ENCODE measurements around the gene TAS1R1.

Gene TAS1R1

DNA sequence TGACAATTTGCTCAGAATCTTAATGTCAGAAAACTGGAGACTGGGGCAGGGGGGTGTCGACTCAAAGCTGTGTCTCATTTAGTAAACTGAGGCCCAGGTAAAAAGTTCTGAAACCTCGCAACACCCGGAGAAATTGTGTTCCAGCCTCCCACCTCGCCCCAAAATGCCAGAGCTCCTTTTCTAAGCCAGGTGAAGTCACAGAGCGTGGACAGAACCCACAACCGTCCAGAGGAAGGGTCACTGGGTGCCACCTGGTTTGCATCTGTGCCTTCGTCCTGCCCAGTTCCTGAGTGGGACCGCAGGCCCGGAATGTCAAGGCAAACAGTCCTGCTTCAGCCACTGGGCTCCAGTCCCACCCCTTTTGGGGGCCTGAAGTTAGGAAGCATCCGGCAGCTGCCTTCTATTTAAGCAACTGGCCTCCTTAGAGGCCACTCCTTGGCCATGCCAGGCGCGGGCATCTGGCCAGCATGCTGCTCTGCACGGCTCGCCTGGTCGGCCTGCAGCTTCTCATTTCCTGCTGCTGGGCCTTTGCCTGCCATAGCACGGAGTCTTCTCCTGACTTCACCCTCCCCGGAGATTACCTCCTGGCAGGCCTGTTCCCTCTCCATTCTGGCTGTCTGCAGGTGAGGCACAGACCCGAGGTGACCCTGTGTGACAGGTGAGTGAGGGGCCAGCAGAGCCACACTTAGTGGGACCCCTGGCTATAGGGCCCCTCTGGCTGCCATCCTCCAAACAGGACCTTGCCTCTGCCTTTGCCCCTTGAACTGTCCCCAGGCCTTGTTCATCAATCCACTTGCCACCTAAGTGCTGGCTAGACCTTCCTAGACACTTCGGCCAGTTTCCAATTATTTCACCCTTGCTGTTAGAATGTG, at the start of gene TAS1R1:
TSS of gene TAS1R1 (plus strand) at position 401 of the 872 bp plus-strand sequence. CDS start at position 468, 67 bp downstream.
- Histone ChIP-seq H3K27ac (ENCODE audit: low read depth in 2 of 2, low read length in 2 of 2) (peak within 1 kb of the TSS in 1 of 2 donors; percentile 16), H3K27me3 (ENCODE audit: control insufficient read depth in 2 of 2, insufficient read depth in 2 of 2, low read length in 2 of 2) (no peaks in the 10 kb centered on the region), H3K36me3 (ENCODE audit: control insufficient read depth in 2 of 2, insufficient read depth in 2 of 2, low read length in 2 of 2) (peaks cover 0 to 7% of the 10 kb centered on the region in 2 donors), H3K9ac (ENCODE audit: low read depth in 1 of 2, low read length in 2 of 2) (peak within 1 kb of the TSS; percentile 79 to 87), H3K9me3 (ENCODE audit: control insufficient read depth in 2 of 2, low read length in 2 of 2) (no peaks in the 10 kb centered on the region), H3K4me1 (ENCODE audit: control insufficient read depth in 2 of 2, insufficient read depth in 2 of 2, low read length in 2 of 2) (peaks cover 8 to 16% of the 10 kb centered on the region in 2 donors), H3K4me3 (ENCODE audit: low read length in 2 of 2) (peak within 1 kb of the TSS; percentile 88 to 91)

DNA sequence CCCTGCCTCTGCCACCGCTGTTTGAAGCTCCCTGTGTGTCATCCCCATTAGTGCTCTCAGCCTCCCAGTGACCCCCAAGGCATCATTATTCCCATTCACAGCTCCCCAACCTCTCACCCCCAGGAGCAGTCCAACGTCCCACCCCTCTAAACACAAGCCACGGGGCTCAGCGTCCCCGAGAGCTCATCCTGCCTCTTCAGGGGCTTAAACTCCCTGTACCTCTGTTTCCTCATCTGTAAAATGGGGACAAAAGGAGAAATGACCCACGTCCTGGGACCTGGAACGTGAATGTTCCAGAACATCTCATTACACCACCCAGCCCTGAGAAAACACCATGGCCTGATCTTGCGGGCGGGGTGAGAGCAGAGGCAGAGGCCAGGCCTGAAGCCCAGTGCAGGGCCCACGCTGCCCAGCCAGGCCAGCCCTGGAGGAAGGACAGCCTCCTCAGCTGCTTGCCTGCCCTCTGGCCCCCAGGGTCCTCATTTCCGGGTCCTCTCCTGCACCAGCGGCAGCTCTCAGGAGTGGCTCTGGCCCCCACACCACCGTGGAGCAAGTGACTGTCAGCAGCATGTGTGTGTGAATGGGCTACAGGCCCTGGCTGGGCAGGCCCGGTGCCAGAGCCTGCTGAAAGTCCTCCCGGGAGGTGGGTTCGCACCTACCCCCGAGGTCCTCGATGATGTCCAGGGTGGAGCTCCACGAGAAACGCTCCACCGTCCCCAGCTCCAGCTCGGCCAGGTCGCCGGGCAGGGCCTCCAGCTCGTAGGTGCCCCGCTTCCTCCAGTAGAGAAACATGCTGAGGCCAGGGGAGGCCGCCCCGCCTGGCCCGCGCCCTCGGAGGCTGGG, 49.5 kb upstream of the TAS1R1 start:
- H3K4me3 ChIP-seq (ENCODE audit: low read length in 2 of 2): no peak overlapping the region
- H3K27ac ChIP-seq (ENCODE audit: low read depth in 2 of 2, low read length in 2 of 2): no peak overlapping the region
- no peak overlapping the region for H3K9ac ChIP-seq (ENCODE audit: low read depth in 1 of 2, low read length in 2 of 2)
- H3K27me3 ChIP-seq (ENCODE audit: control insufficient read depth in 2 of 2, insufficient read depth in 2 of 2, low read length in 2 of 2): no peaks in the 10 kb centered on the region
- H3K36me3 ChIP-seq (ENCODE audit: control insufficient read depth in 2 of 2, insufficient read depth in 2 of 2, low read length in 2 of 2): no peaks in the 10 kb centered on the region
- H3K9me3 ChIP-seq (ENCODE audit: control insufficient read depth in 2 of 2, low read length in 2 of 2): no peaks in the 10 kb centered on the region
- peaks cover 0 to 12% of the 10 kb centered on the region in 2 donors for H3K4me1 ChIP-seq (ENCODE audit: control insufficient read depth in 2 of 2, insufficient read depth in 2 of 2, low read length in 2 of 2)

DNA sequence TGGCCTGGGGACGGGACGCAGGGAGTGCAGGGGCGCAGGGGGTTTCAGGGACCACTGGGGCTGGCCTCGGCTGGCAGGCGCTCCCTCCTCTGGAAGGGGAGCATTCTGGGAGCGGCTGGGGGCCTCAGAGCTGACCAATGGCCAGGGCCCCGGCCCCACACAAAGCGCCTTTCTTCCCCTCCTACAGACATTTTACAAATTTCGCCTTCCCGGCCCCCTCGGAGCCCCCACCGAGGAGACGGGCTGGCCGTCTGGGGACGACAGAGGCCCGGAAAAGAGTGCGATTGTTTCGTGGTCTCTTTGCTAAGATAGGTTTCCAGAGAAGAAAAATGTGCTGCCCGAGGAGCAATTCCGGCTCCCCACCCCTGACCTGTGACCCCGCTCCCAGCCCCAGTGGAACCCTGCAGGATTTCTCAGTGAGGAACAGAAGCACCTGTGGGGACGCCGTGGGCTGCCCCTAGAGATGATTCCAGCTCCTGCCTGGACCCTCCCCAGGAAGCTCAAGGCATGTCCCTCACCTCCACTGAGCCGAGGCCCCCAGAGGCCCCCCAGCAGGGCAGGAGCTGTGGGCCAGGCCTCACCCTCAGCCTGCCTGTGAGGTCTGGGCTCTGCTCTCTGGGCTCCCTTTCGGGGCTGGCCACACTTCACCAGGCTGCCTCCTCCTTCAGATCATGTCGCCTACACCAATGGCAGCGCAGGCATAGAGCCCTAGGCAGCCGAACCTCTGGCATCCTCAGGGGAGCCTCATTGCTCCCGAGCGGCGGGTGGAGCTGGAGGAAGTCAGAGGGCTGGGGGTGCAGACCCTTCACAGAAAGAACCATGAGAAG, 48.7 kb upstream of the TAS1R1 start:
- Histone ChIP-seq H3K4me1 (ENCODE audit: control insufficient read depth in 2 of 2, insufficient read depth in 2 of 2, low read length in 2 of 2) (peaks cover 0 to 9% of the 10 kb centered on the region in 2 donors), H3K9me3 (ENCODE audit: control insufficient read depth in 2 of 2, low read length in 2 of 2) (no peaks in the 10 kb centered on the region), H3K27ac (ENCODE audit: low read depth in 2 of 2, low read length in 2 of 2) (no peak overlapping the region)

DNA sequence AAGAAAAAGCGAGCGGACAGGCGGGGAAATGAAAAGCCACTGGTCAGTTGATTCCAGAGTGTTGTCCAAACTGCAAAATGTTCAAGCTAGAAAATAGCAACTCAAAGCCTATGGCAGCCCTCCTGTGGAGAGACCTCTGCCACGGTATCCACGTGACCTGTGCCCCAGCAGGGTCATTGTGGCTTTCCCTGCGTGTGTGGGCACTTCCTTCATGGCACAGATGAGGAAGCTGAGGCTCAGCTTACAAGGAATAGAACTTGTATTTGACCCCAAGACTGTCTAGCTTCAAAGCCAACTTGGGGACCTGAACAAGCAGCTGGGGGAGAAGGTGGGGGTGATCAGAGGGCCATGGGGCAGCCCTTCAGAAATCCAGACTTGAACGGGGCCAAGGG, 48.1 kb upstream of the TAS1R1 start:
- H3K4me1 ChIP-seq (ENCODE audit: control insufficient read depth in 2 of 2, insufficient read depth in 2 of 2, low read length in 2 of 2): peaks cover 0 to 3% of the 10 kb centered on the region in 2 donors
- H3K27me3 ChIP-seq (ENCODE audit: control insufficient read depth in 2 of 2, insufficient read depth in 2 of 2, low read length in 2 of 2): no peaks in the 10 kb centered on the region
- no peak overlapping the region for H3K4me3 ChIP-seq (ENCODE audit: low read length in 2 of 2)
- no peak overlapping the region for H3K9ac ChIP-seq (ENCODE audit: low read depth in 1 of 2, low read length in 2 of 2)
- H3K36me3 ChIP-seq (ENCODE audit: control insufficient read depth in 2 of 2, insufficient read depth in 2 of 2, low read length in 2 of 2): no peaks in the 10 kb centered on the region
- H3K9me3 ChIP-seq (ENCODE audit: control insufficient read depth in 2 of 2, low read length in 2 of 2): no peaks in the 10 kb centered on the region
- H3K27ac ChIP-seq (ENCODE audit: low read depth in 2 of 2, low read length in 2 of 2): peak overlapping the region in 1 of 2 donors; percentile 32

More for the DNA sequence above, 48.7 kb upstream of the TAS1R1 start:
- H3K27me3 ChIP-seq (ENCODE audit: control insufficient read depth in 2 of 2, insufficient read depth in 2 of 2, low read length in 2 of 2): no peaks in the 10 kb centered on the region
- H3K4me3 ChIP-seq (ENCODE audit: low read length in 2 of 2): no peak overlapping the region
- no peaks in the 10 kb centered on the region for H3K36me3 ChIP-seq (ENCODE audit: control insufficient read depth in 2 of 2, insufficient read depth in 2 of 2, low read length in 2 of 2)
- H3K9ac ChIP-seq (ENCODE audit: low read depth in 1 of 2, low read length in 2 of 2): no peak overlapping the region

DNA sequence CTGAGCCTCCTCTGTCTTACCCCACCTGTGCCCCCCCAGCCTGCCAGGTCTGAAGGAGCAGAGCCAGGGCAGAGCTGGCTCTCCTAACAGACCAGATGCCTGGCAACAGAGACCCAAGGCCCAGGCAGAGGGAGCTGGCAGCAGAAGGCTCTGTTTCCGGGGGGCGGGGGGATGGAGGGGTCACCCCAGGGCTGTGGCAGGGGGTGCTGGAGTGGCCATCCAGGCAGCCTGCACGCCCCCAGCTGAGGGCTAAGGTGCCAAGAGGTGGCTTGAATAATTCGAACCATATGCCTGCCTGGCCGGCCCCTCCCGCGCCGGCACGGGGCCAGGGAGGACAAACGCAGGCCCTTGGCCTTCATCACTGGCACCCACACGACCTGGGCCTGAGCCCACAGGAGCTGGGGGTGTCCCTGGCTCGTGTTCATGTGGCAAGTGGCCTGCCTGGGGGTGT, 47.6 kb upstream of the TAS1R1 start:
- Histone ChIP-seq H3K4me3 (ENCODE audit: low read length in 2 of 2) (no peak overlapping the region), H3K27ac (ENCODE audit: low read depth in 2 of 2, low read length in 2 of 2) (peak overlapping the region in 1 of 2 donors; percentile 32), H3K4me1 (ENCODE audit: control insufficient read depth in 2 of 2, insufficient read depth in 2 of 2, low read length in 2 of 2) (no peaks in the 10 kb centered on the region), H3K9ac (ENCODE audit: low read depth in 1 of 2, low read length in 2 of 2) (no peak overlapping the region), H3K27me3 (ENCODE audit: control insufficient read depth in 2 of 2, insufficient read depth in 2 of 2, low read length in 2 of 2) (no peaks in the 10 kb centered on the region), H3K36me3 (ENCODE audit: control insufficient read depth in 2 of 2, insufficient read depth in 2 of 2, low read length in 2 of 2) (no peaks in the 10 kb centered on the region), H3K9me3 (ENCODE audit: control insufficient read depth in 2 of 2, low read length in 2 of 2) (no peaks in the 10 kb centered on the region)

DNA sequence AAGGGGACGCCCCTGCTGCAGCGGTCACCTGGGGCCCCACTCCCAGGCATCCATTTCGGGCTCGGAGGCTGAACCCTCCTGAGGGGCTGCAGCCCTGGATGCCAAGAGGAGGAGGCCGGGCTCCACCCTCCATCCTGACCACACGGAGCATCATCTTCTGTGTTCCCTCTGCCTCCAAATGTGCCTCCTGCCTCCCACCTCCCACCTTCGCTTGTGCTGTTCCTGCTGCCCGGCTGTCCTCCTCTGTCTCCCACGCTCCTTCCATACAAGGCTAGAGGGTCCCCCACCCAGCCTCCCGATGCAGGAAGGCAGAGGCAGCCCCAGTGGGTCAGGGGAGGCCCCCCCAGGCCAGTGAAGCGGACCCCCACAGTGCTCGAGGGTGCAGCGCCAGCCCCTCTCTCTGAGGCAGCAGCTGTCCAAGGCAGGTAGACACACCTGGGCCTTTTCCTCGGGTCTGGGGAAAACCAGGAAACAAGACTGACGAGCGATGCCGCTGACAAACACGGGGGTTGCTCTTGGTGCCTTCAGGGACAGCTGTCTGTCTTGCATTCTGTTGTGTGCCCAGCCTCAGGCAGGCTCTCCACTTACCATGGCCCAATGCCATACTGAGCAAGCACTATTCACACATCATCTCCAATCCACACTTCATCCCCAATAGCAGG, 46.8 kb upstream of the TAS1R1 start:
- H3K9ac ChIP-seq (ENCODE audit: low read depth in 1 of 2, low read length in 2 of 2): no peak overlapping the region
- no peak overlapping the region for H3K4me3 ChIP-seq (ENCODE audit: low read length in 2 of 2)
- no peaks in the 10 kb centered on the region for H3K36me3 ChIP-seq (ENCODE audit: control insufficient read depth in 2 of 2, insufficient read depth in 2 of 2, low read length in 2 of 2)
- no peaks in the 10 kb centered on the region for H3K27me3 ChIP-seq (ENCODE audit: control insufficient read depth in 2 of 2, insufficient read depth in 2 of 2, low read length in 2 of 2)
- no peaks in the 10 kb centered on the region for H3K4me1 ChIP-seq (ENCODE audit: control insufficient read depth in 2 of 2, insufficient read depth in 2 of 2, low read length in 2 of 2)
- H3K27ac ChIP-seq (ENCODE audit: low read depth in 2 of 2, low read length in 2 of 2): no peak overlapping the region
- H3K9me3 ChIP-seq (ENCODE audit: control insufficient read depth in 2 of 2, low read length in 2 of 2): no peaks in the 10 kb centered on the region

DNA sequence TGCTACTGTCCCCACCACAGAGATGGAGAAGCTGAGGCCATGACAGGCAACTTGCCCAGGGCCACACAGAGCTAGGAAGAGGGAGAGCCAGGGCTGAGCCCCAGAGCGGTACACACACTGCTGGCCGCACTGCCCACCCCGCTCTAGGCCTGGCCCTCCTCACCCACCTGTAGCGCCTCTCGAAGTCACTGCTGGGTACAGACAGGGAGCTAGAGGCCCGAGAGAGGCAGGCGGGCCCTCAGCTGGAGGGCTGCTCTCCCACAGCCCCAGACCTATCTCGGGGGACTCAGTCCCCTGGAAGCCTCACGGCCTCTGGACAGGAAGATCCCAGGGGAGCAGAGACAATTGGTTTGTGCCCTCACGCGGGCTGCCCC, 46.3 kb upstream of the TAS1R1 start:
- no peak overlapping the region for H3K9ac ChIP-seq (ENCODE audit: low read depth in 1 of 2, low read length in 2 of 2)
- H3K4me1 ChIP-seq (ENCODE audit: control insufficient read depth in 2 of 2, insufficient read depth in 2 of 2, low read length in 2 of 2): no peaks in the 10 kb centered on the region

DNA sequence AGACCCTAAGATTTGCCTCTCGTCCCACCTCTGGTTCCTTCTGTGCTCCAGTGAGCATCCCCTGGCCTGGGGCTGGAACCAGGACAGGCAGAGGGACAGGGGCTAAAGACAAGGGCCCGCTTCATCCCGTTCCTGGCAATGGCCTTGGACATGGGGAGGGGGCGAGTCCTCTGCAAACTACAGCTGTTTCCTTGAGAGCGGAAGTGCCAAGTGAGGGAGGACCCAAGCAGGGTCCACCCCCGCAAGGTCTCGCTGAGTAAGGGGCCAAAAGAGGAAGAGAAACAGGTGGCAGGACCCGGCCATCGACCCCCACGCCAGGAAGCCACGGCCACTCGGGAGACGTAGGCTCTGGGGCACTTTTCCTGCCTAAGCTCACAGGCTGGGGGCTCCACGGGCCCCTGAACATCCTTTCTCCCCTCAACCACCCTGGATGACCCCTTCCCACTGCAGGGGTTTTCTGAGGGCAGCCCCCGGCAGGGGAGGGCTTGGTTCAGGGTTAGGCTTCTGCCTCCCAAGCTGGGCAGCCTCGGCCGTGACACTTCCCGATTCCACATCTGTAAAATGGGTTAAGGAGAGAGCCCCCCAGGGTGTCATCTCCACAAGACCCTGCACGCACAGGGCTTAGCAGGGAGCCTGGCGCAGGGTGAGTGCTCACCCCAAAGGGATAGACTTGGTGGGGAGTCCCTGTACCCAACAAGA, 45.7 kb upstream of the TAS1R1 start:
- H3K9me3 ChIP-seq (ENCODE audit: control insufficient read depth in 2 of 2, low read length in 2 of 2): no peaks in the 10 kb centered on the region
- no peaks in the 10 kb centered on the region for H3K27me3 ChIP-seq (ENCODE audit: control insufficient read depth in 2 of 2, insufficient read depth in 2 of 2, low read length in 2 of 2)
- no peak overlapping the region for H3K27ac ChIP-seq (ENCODE audit: low read depth in 2 of 2, low read length in 2 of 2)
- H3K36me3 ChIP-seq (ENCODE audit: control insufficient read depth in 2 of 2, insufficient read depth in 2 of 2, low read length in 2 of 2): no peaks in the 10 kb centered on the region
- no peak overlapping the region for H3K9ac ChIP-seq (ENCODE audit: low read depth in 1 of 2, low read length in 2 of 2)
- no peaks in the 10 kb centered on the region for H3K4me1 ChIP-seq (ENCODE audit: control insufficient read depth in 2 of 2, insufficient read depth in 2 of 2, low read length in 2 of 2)
- no peak overlapping the region for H3K4me3 ChIP-seq (ENCODE audit: low read length in 2 of 2)

More for the DNA sequence above, 46.3 kb upstream of the TAS1R1 start:
- Histone ChIP-seq H3K4me3 (ENCODE audit: low read length in 2 of 2) (no peak overlapping the region), H3K36me3 (ENCODE audit: control insufficient read depth in 2 of 2, insufficient read depth in 2 of 2, low read length in 2 of 2) (no peaks in the 10 kb centered on the region), H3K27me3 (ENCODE audit: control insufficient read depth in 2 of 2, insufficient read depth in 2 of 2, low read length in 2 of 2) (no peaks in the 10 kb centered on the region), H3K9me3 (ENCODE audit: control insufficient read depth in 2 of 2, low read length in 2 of 2) (no peaks in the 10 kb centered on the region), H3K27ac (ENCODE audit: low read depth in 2 of 2, low read length in 2 of 2) (no peak overlapping the region)

DNA sequence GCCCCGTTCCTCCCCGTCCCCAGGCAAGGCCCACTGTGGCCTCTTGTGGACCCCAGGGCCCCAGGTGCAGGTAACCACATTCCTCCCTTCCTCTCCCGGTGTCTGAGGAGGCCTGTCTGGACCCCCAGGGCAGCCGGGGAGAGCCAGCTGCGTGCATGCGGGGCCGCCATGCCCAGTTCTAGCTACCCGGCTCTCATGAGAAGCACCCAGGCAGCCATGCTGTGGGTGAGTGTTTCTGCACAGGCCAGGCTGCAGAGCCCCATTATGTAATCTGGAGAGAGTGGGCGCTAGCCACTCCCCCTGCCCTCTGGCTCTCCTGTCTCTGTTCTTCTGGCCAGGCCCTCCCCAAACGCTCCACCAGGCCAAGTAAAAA, 45.2 kb upstream of the TAS1R1 start:
- no peak overlapping the region for H3K27ac ChIP-seq (ENCODE audit: low read depth in 2 of 2, low read length in 2 of 2)
- H3K9ac ChIP-seq (ENCODE audit: low read depth in 1 of 2, low read length in 2 of 2): no peak overlapping the region

More for the DNA sequence above, 45.2 kb upstream of the TAS1R1 start:
- Histone ChIP-seq H3K4me1 (ENCODE audit: control insufficient read depth in 2 of 2, insufficient read depth in 2 of 2, low read length in 2 of 2) (no peaks in the 10 kb centered on the region), H3K4me3 (ENCODE audit: low read length in 2 of 2) (no peak overlapping the region), H3K9me3 (ENCODE audit: control insufficient read depth in 2 of 2, low read length in 2 of 2) (no peaks in the 10 kb centered on the region), H3K27me3 (ENCODE audit: control insufficient read depth in 2 of 2, insufficient read depth in 2 of 2, low read length in 2 of 2) (no peaks in the 10 kb centered on the region), H3K36me3 (ENCODE audit: control insufficient read depth in 2 of 2, insufficient read depth in 2 of 2, low read length in 2 of 2) (no peaks in the 10 kb centered on the region)
